Kidney epithelial cell (primary cell): ENCODE data around the gene LZTFL1. TPM values are rescaled to one million over a fixed set of nuclear protein-coding genes. Genes with fewer than 3 reads are reported as not detected.

Source experiments
- DNase-seq: peaks from one replicate; pipeline ENCODE4 v3.0.0-alpha.2; 2010; ENCODE audit warnings: low read depth
- H3K27me3 ChIP-seq: 2 replicates; pipeline ENCODE4 v1.6.0; 2011; ENCODE audit warnings: low read length; ENCODE audit not compliant: control insufficient read depth, insufficient read depth
- H3K36me3 ChIP-seq: 2 replicates; pipeline ENCODE4 v1.5.1; 2011; ENCODE audit warnings: low read length; ENCODE audit not compliant: control insufficient read depth, insufficient read depth
- H3K4me3 ChIP-seq: 2 replicates; pipeline ENCODE4 v1.5.1; 2011; ENCODE audit warnings: low read depth, mild to moderate bottlenecking, control low read depth, low read length
- total RNA-seq: library from RNA; depleted of rRNA; stranded (reverse); fragments of >200 nt; gene quantifications from 2 replicates; pipeline ENCODE4 v1.2.3, GENCODE V29; 2015
- TF ChIP-seq, protein P1 (sequence below): IDR thresholded peaks from 2 replicates; pipeline ENCODE4 v1.5.1; 2011; ENCODE audit warnings: mild to moderate bottlenecking, moderate library complexity, low read length, control low read depth, inconsistent platforms; ENCODE audit not compliant: insufficient read depth, poor library complexity, severe bottlenecking

The LZTFL1 gene
- total RNA-seq, 1 donor from 2014 or later = 28.2 TPM

DNA sequence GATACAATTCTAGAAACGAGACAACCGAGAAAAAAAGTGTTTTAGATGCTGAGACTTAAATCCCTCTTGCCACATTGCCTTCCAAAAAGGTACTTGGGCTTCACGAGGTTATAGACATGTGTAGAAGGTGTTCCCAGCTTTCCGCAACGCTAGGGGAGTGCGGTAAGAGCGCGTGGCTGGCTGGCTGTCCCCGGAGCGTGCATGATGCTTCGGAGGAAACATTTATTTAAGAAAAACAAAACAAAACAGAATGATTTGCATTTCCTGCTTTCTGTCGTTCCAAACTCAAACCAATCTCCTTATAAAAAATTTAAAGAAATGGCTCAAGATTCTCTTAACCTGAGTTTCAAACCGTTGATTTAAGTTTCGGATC, 46.4 kb downstream of the LZTFL1 start:
- DNase-seq = no peak
- Histone ChIP-seq H3K4me3 (no peak overlapping the region), H3K36me3 (no peaks in the 10 kb centered on the region), H3K27me3 (peaks cover 9% of the 10 kb centered on the region)
- TF ChIP-seq, protein P1, sequence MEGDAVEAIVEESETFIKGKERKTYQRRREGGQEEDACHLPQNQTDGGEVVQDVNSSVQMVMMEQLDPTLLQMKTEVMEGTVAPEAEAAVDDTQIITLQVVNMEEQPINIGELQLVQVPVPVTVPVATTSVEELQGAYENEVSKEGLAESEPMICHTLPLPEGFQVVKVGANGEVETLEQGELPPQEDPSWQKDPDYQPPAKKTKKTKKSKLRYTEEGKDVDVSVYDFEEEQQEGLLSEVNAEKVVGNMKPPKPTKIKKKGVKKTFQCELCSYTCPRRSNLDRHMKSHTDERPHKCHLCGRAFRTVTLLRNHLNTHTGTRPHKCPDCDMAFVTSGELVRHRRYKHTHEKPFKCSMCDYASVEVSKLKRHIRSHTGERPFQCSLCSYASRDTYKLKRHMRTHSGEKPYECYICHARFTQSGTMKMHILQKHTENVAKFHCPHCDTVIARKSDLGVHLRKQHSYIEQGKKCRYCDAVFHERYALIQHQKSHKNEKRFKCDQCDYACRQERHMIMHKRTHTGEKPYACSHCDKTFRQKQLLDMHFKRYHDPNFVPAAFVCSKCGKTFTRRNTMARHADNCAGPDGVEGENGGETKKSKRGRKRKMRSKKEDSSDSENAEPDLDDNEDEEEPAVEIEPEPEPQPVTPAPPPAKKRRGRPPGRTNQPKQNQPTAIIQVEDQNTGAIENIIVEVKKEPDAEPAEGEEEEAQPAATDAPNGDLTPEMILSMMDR = no peak

DNA sequence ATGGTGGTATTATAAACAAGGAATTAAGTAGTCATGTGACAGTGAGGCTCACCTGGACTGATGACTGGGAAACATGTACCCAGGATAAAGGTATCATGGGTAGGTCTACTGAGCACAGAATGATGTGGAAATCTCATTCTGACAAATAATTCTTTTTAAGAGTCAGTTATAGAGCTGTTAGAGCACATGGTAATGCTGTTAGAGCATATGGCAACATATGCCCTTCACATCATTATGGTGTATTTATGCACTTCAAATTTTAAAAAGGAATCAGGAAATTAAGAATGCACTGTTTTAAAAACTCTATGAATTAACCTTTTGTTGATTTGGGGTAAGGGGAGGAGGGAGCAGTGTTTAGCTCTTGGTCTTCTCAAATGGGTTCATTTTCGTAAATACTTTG, 47.3 kb downstream of the LZTFL1 start:
- DNase-seq = no peak
- peaks cover 9% of the 10 kb centered on the region for H3K27me3 ChIP-seq
- H3K36me3 ChIP-seq = no peaks in the 10 kb centered on the region
- no peak overlapping the region for H3K4me3 ChIP-seq
- TF ChIP-seq, protein P1 = no peak

DNA sequence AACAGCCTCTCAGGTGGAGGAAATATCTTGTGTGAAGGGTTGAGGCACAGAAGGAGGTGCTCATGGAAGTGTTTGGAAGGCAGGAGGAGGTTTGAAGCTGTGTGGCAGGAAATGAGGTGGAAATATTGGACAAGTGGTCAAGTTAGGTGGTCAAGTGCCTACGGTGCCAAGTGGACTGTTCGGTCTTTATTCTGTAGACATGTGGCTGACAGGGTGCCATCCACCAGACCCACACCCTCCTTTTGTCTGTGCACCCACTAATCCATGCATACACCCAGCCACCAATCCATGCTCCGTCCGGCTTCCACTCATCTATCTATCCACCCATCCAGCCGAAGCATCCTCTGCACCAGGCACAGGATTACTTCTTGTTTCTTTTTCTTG, 47.8 kb downstream of the LZTFL1 start:
- no peak for DNase-seq
- TF ChIP-seq, protein P1 = no peak
- no peak overlapping the region for H3K4me3 ChIP-seq
- H3K36me3 ChIP-seq = no peaks in the 10 kb centered on the region
- H3K27me3 ChIP-seq = peaks cover 9% of the 10 kb centered on the region

DNA sequence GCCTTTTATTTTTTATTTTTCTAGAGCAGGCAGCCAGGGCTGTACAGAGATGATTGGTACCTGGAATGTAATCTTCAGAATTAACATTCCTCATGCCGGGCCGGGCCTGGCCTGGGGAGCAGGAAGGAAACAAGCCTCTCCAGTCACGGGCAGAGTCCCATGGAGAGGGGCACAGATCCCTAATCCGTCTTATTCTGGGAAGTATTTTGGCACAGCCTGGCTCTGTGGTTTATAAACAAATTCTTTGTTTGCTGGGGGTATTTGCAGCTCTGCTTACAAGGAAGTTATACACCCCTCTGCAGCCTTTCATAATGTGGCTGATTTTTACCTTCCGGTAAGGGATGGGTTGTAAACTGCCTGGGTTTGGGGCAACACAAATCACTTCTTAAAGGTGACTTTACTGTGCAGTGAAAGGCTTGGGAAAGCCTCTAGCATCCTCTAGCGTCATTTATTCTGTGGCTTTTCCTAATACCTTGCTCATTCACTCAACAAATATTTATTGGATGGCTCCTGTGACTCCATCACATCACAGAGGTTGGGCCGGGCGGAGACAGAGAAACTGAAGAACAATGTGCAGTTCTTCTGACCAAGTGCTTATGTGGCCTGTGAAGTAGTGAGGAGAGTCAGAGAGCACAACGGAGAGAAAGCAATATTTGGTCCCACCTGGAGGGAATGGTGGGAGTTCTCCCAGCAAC, 48.3 kb downstream of the LZTFL1 start:
- TF ChIP-seq, protein P1 = no peak
- peaks cover 9% of the 10 kb centered on the region for H3K27me3 ChIP-seq
- no peaks in the 10 kb centered on the region for H3K36me3 ChIP-seq
- DNase-seq = no peak
- H3K4me3 ChIP-seq = no peak overlapping the region

DNA sequence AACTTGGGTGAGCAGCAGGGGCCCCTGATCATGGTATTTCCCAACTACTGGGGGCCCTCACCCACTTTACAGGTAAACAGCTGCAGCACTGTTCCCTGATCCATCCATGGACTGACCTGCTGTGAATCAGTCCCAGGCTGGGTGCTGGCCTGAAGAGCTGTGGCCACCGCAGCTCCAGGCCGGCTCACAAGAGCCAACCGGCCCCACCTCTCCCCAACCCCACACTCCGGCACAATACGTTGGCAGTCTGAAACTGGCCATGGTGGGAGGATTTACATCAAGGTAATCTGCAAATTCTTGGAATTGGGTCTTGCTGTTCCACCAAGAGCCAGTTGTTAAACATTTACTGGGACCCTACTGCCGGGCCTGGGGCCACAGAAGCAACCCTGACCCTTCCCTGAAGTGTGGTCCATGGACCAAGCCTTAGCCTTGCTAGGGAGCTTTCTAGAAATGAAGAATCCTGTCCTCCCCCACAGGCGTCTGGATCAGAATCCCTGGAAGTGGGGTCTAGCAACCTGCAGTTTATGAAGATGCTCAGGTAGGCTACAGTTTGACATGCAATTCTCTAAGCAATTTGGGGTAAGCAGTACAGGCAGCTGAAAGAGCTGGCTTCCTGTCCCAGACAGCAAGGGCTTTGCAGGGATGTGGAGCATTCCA, 49.3 kb downstream of the LZTFL1 start:
- H3K36me3 ChIP-seq = no peaks in the 10 kb centered on the region
- H3K4me3 ChIP-seq = no peak overlapping the region
- DNase-seq = no peak
- H3K27me3 ChIP-seq = peaks cover 9% of the 10 kb centered on the region
- TF ChIP-seq, protein P1 = no peak

DNA sequence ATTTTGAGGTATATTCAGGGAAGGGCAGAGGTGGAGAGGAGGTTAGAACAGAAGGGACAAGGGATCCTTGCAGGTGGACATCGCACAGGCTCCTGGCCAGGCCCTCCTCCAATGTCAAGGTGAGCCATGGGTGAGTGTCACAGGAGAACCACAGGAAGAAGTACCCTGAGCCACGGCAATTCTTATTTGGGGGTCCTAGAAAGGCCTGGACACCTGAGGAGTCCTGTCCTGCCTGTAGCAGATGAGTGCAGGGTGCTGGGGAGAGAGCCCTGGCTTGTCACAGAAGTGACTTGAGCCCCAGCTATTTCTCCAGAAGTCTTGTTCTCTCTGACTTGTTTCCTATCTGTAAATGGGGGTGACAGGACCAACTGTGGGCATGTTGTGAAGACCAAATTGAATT, 49.9 kb downstream of the LZTFL1 start:
- Histone ChIP-seq H3K4me3 (no peak overlapping the region), H3K36me3 (no peaks in the 10 kb centered on the region), H3K27me3 (peaks cover 9% of the 10 kb centered on the region)
- TF ChIP-seq, protein P1 = no peak
- no peak for DNase-seq
